ENCODE results near the gene GTF3C4.

- TF ChIP-seq, protein P1, sequence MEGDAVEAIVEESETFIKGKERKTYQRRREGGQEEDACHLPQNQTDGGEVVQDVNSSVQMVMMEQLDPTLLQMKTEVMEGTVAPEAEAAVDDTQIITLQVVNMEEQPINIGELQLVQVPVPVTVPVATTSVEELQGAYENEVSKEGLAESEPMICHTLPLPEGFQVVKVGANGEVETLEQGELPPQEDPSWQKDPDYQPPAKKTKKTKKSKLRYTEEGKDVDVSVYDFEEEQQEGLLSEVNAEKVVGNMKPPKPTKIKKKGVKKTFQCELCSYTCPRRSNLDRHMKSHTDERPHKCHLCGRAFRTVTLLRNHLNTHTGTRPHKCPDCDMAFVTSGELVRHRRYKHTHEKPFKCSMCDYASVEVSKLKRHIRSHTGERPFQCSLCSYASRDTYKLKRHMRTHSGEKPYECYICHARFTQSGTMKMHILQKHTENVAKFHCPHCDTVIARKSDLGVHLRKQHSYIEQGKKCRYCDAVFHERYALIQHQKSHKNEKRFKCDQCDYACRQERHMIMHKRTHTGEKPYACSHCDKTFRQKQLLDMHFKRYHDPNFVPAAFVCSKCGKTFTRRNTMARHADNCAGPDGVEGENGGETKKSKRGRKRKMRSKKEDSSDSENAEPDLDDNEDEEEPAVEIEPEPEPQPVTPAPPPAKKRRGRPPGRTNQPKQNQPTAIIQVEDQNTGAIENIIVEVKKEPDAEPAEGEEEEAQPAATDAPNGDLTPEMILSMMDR (conservative IDR thresholded peaks at IDR 0.05 in 1 of 2, IDR thresholded peaks at IDR 0.05 in 1 of 2; ENCODE audit: low read depth in 1 of 2, low read length in 2 of 2) = no peak
- no peak for TF ChIP-seq EZH2 (IDR thresholded peaks at IDR 0.05; ENCODE audit: low read length, missing control alignments)
Observed at GRCh38 chr9:132732326-132733259, 62.3 kb downstream of the GTF3C4 start.
